Measurements from ENCODE around the gene LTBP1. TPM values are rescaled to one million over a fixed set of nuclear protein-coding genes. Genes with fewer than 3 reads are reported as not detected.

Gene LTBP1
- total and polyA plus RNA-seq, 12 donors: 6.2 to 47.2 (median 15.5) TPM

DNA sequence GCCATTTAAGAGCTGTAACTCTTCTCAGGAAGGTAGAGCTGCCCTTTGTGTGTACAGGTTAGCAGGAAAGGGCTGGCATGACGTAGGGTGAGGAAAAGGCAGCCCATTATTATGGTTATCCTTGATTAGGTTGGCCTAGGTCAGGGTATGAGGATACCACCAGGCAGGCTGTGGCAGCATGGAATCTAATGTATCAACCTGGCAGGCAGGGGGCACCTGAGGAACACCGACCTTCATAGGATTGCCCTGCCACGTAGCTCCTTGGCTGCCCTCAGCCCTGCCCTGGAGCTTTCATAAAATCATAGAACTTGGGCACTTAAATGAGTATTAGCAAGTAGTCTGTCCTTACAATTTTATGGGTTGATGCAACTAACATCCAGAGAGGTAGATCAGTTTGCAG lies 261.6 kb downstream of the LTBP1 start:
- Histone ChIP-seq H3K27me3 (no peaks in the 10 kb centered on the region), H3K27ac (no peak overlapping the region), H3K36me3 (replicated peaks in 1 of 2) (no peaks in the 10 kb centered on the region), H3K4me1 (replicated peaks in 1 of 2) (no peaks in the 10 kb centered on the region), H3K9me3 (replicated peaks in 1 of 3) (no peaks in the 10 kb centered on the region), H3K4me3 (no peak overlapping the region)
- WGBS, 4 donors: 77 to 83% (median 78%) methylated on average over 3 of the region's 3 CpGs
- TF ChIP-seq, protein P1, sequence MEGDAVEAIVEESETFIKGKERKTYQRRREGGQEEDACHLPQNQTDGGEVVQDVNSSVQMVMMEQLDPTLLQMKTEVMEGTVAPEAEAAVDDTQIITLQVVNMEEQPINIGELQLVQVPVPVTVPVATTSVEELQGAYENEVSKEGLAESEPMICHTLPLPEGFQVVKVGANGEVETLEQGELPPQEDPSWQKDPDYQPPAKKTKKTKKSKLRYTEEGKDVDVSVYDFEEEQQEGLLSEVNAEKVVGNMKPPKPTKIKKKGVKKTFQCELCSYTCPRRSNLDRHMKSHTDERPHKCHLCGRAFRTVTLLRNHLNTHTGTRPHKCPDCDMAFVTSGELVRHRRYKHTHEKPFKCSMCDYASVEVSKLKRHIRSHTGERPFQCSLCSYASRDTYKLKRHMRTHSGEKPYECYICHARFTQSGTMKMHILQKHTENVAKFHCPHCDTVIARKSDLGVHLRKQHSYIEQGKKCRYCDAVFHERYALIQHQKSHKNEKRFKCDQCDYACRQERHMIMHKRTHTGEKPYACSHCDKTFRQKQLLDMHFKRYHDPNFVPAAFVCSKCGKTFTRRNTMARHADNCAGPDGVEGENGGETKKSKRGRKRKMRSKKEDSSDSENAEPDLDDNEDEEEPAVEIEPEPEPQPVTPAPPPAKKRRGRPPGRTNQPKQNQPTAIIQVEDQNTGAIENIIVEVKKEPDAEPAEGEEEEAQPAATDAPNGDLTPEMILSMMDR (IDR thresholded peaks at IDR 0.05): peak in 1 of 6 experiments; percentile 29
- TF ChIP-seq POLR2A (IDR thresholded peaks at IDR 0.05): no peak
- intact Hi-C loops (cut with DNase I): no loop called here
- peak in 1 of 7 donors; percentile 21 for DNase-seq

DNA sequence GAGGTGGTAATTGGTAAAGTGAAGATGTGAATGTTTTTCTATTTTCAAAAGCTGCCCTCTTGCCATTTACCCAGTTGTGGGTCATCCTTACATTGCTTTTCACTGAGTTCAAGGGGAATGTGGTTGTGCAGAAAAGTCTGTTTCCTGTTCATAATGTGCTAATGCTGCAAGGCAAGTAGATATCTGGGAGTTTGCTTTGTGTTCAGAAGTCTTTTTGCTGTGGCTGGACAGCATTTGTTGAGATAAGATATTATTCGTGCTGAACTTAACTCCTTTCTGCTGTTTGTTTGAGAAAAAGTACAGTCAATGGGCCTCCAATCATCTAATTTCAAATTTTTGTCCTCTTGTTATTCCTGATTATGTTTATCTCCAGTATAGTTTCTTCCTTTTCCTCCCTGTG lies 263.2 kb downstream of the LTBP1 start:
- no peak for TF ChIP-seq POLR2A (IDR thresholded peaks at IDR 0.05)
- TF ChIP-seq, protein P1 (IDR thresholded peaks at IDR 0.05): no peak
- DNase-seq: no peak
- no peaks in the 10 kb centered on the region for H3K4me1 ChIP-seq (replicated peaks in 1 of 2)
- intact Hi-C loops (cut with DNase I): no loop called here
- no peaks in the 10 kb centered on the region for H3K36me3 ChIP-seq (replicated peaks in 1 of 2)
- no peaks in the 10 kb centered on the region for H3K27me3 ChIP-seq
- no peak overlapping the region for H3K4me3 ChIP-seq
- no peak overlapping the region for H3K27ac ChIP-seq
- WGBS, 4 donors: 27 to 50% (median 38%) methylated on average over 1 of the region's 1 CpG
- no peaks in the 10 kb centered on the region for H3K9me3 ChIP-seq (replicated peaks in 1 of 3)

DNA sequence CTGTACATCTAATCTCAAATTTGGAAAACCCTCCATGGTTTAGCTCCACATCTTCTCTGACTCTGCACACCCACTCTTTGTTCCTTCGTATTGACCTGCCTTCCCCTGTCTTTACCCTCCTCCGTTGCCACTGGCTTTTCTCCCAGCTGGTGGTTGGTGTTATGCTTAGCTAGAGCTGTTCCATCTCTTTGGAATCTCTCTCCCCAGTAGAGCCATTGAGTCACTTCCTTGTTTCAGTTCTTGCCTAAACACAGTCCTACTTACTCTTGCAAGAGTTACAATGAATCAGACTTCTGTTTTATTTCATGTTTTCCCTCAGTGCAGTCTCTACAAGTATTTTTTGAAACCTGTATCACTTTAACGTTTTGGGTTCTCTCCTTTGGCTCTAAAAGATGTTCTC lies 263.9 kb downstream of the LTBP1 start:
- Histone ChIP-seq H3K9me3 (replicated peaks in 1 of 3) (no peaks in the 10 kb centered on the region), H3K27me3 (no peaks in the 10 kb centered on the region), H3K4me3 (no peak overlapping the region), H3K36me3 (replicated peaks in 1 of 2) (no peaks in the 10 kb centered on the region), H3K27ac (peak overlapping the region in 1 of 5 donors; percentile 40), H3K4me1 (replicated peaks in 1 of 2) (no peaks in the 10 kb centered on the region)
- peak in 2 of 7 donors; percentile 11 to 57 for DNase-seq
- 58 to 63% (median 60%) methylated on average over 3 of the region's 3 CpGs for WGBS, 4 donors
- TF ChIP-seq POLR2A (IDR thresholded peaks at IDR 0.05): no peak
- intact Hi-C loops (cut with DNase I): no loop called here

GRCh38 chr2:33212151-33212550 lies 265.4 kb downstream of the LTBP1 start:
- H3K27me3 ChIP-seq: no peaks in the 10 kb centered on the region
- no peak overlapping the region for H3K4me3 ChIP-seq
- 58 to 80% (median 77%) methylated on average over 3 of the region's 3 CpGs for WGBS, 4 donors
- peaks cover 0 to 7% of the 10 kb centered on the region in 2 donors for H3K4me1 ChIP-seq (replicated peaks in 1 of 2)
- no peaks in the 10 kb centered on the region for H3K9me3 ChIP-seq (replicated peaks in 1 of 3)
- intact Hi-C loops (cut with DNase I): no loop called here
- no peak for TF ChIP-seq POLR2A (IDR thresholded peaks at IDR 0.05)
- TF ChIP-seq, protein P1 (IDR thresholded peaks at IDR 0.05): no peak
- H3K27ac ChIP-seq: peak overlapping the region in 1 of 5 donors; percentile 42
- peak in 2 of 7 donors; percentile 10 to 35 for DNase-seq
- H3K36me3 ChIP-seq (replicated peaks in 1 of 2): no peaks in the 10 kb centered on the region

DNA sequence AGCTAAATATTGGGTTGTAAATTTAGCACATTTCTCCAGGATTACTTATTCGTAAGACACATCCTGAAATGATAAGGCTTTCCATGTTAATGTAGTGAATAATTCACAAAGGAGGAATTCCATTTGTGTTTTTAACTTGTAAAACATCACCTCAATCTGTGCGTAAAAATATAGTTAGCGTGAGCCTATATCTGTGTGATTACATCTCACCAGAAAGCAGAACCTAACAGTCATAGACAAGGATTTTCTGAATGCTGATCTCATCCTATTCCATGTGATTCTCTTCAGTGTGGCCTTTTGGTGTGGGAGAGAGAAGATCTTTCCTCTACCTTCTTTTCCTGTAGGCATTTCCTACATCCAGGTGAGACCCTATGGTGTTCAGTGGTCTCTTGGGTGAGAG lies 266.5 kb downstream of the LTBP1 start:
- Histone ChIP-seq H3K27ac (no peak overlapping the region), H3K4me1 (replicated peaks in 1 of 2) (peaks cover 0 to 7% of the 10 kb centered on the region in 2 donors), H3K9me3 (replicated peaks in 1 of 3) (no peaks in the 10 kb centered on the region), H3K27me3 (no peaks in the 10 kb centered on the region), H3K36me3 (replicated peaks in 1 of 2) (no peaks in the 10 kb centered on the region), H3K4me3 (no peak overlapping the region)
- no peak for TF ChIP-seq POLR2A (IDR thresholded peaks at IDR 0.05)
- TF ChIP-seq, protein P1 (IDR thresholded peaks at IDR 0.05): no peak
- intact Hi-C loops (cut with DNase I): no loop called here
- DNase-seq: no peak
- WGBS, 4 donors: 94 to 98% (median 96%) methylated on average over 3 of the region's 3 CpGs

All from adrenal gland (tissue), 12 donors.